Epithelial cell of esophagus (primary cell): ENCODE measurements around the gene SREBF1.
A peak's percentile ranks its signal among the peaks of the same experiment; 100 is the strongest.

Experiments used
- DNase-seq: peaks from one replicate; pipeline ENCODE4 v3.0.0; 2010; ENCODE audit warnings: low read depth
- H3K4me3 ChIP-seq: 2 replicates; pipeline ENCODE4 v1.5.1; 2011; ENCODE audit warnings: mild to moderate bottlenecking, low read length, control low read depth
- TF ChIP-seq, protein P1 (sequence below): IDR thresholded peaks from 2 replicates; pipeline ENCODE4 v1.5.1; 2011; ENCODE audit warnings: low read depth, mild to moderate bottlenecking, low read length, control low read depth, inconsistent platforms; ENCODE audit not compliant: insufficient read depth; ENCODE audit errors: missing control alignments

The SREBF1 gene

DNA sequence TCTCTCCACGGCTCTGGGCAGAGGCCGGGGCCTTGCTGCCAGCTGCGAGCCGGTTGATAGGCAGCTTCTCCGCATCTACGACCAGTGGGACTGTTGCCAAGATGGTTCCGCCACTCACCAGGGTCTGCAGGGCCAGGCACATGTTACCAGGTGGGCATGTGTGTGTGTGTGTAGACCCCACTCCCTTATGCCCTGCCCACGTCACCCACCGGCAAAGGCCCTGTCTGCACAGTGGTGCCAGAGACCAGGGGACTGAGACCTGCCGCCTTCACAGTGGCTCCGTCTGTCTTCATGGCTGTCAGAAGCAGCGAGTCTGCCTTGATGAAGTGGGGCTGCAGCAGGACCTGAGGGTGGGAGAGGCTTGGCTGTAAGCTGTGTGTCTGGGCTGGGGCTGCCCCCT lies 17.7 kb downstream of the SREBF1 start:
- no peak for DNase-seq
- H3K4me3 ChIP-seq, result no peak overlapping the region
- TF ChIP-seq, protein P1, sequence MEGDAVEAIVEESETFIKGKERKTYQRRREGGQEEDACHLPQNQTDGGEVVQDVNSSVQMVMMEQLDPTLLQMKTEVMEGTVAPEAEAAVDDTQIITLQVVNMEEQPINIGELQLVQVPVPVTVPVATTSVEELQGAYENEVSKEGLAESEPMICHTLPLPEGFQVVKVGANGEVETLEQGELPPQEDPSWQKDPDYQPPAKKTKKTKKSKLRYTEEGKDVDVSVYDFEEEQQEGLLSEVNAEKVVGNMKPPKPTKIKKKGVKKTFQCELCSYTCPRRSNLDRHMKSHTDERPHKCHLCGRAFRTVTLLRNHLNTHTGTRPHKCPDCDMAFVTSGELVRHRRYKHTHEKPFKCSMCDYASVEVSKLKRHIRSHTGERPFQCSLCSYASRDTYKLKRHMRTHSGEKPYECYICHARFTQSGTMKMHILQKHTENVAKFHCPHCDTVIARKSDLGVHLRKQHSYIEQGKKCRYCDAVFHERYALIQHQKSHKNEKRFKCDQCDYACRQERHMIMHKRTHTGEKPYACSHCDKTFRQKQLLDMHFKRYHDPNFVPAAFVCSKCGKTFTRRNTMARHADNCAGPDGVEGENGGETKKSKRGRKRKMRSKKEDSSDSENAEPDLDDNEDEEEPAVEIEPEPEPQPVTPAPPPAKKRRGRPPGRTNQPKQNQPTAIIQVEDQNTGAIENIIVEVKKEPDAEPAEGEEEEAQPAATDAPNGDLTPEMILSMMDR, result no peak

DNA sequence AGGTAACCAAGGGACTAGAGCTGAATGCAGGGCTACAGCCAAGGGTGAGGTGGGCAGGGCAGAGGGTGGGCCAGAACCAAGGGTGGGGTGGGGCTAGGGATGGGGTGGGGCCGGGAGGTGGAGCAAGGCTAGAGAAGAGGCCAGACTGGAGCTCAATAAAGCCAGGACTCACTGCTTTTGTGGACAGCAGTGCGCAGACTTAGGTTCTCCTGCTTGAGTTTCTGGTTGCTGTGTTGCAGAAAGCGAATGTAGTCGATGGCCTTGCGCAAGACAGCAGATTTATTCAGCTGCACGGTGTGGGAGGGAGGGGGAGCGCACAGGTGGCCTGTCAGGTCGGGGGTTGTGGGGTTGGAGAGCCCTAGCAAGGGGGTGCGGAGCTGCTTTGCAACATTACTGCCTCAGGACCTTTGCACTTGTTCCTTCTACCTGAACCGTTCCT lies 18.7 kb downstream of the SREBF1 start:
- TF ChIP-seq, protein P1, result no peak
- peak; percentile 52 for DNase-seq
- H3K4me3 ChIP-seq, result no peak overlapping the region

DNA sequence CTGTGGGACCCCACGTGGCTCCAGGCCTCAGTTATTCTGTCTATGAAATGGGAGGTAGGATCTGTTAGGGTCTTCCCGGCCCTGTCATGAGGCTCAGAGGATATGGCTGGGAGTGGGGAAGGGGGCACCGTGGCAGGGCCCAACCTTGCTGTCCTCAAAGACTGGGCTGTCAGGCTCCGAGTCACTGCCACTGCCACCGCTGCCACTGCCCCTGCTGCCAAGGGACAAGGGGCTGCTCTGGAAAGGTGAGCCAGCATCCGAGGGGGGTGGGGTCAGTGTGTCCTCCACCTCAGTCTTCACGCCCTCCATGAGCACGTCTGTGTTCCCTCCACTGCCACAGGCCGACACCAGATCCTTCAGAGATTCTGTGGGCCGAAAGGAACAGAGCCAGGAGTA lies 19.2 kb downstream of the SREBF1 start:
- DNase-seq, result no peak
- TF ChIP-seq, protein P1, result no peak
- H3K4me3 ChIP-seq, result no peak overlapping the region

DNA sequence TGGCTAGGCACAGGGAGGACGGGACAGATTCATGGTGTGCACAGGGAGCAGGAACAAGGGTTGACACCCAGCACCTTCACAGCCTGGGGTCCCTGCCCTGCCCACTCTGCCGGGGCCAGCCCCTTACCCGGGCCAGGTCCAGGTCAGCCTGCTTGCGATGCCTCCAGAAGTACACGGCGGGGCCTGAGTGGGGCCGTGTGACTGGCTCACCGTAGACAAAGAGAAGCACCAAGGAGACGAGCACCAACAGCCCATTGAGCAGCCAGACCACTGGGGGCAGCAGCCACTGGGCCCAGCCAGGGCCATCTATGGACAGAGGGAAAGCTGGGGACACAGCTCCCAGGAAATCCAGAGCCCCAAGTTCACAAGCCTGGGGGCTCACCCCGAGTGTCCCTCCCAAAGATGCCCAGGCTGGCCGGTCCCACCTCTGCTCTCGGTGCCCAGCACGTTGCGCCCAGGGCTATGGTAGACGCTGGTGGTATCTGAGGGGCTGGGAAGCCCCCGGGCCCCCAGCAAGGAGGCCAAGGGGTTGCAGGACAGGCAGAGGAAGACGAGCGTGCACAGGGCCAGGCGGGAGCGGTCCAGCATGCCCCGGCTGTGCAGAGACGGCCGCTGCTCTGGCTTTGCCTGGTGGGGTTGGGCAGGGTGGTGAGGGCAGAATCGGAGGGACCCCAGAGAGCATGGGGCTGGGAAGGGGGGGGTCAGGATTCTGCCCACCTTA lies 19.8 kb downstream of the SREBF1 start:
- no peak overlapping the region for H3K4me3 ChIP-seq
- TF ChIP-seq, protein P1, result no peak
- DNase-seq, result no peak

DNA sequence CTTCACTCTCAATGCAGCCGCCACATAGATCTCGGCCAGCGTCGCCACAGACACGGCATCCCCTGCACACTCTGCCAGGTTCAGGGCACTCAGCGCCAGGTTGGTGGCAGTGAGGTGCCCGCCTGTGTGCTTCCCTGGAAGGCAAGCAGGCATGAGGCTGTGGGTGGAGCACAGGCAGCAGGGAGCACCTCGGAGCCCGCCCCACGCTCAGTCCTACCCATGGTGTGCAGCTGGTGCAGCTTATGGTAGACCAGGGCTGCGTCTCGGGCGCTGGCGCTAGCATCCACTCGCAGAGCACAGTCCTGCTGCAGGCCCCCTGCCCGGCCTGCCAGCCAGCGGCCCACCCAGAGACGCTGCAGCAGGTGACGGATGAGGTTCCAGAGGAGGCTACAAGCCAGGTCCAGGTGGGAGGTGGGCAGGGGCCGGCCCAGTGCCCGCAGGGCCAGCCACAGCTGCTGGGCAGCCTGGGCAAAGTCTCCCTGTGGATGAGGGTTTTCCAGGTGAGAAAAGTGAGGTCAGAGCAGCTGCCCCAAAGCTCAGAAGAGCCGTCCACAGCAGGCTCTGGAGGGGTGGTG lies 20.5 kb downstream of the SREBF1 start:
- TF ChIP-seq, protein P1, result no peak

DNA sequence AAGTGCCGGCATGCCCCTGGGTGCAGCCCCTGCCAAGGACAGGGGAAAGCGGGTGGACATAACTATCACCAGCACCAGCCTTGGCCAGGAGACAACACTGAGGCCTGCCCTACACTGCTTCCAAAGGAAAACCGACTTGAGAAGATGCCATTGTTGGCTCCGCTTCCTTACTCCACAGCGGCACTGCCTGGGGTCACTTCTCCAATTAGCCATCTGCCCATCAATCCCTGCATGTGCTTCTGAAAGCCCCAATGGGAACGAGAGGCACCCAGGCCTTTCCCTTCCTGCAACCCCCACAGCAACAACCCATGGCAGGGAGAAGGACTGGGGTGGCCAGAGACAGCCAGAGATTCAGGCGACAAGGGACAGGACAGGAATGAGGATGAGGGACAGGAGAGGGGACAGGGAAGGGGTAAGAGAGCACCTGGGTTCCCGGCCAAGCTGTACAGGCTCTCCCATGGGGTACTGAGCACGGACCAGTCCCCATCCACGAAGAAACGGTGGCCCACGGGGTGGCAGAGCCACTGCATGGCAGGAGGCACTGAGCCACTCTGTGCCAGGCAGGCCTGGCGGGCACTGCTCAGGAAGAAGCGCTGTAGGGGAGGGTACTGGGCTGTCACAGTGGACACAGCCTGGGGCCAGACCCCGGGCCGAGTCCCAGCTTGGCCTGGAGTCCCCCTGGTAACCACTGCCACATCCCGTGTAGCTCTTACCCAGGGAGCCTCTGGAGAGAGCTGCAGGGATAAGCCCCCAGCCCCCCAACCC lies 21.2 kb downstream of the SREBF1 start:
- DNase-seq, result no peak
- no peak overlapping the region for H3K4me3 ChIP-seq
- TF ChIP-seq, protein P1, result no peak

More for the DNA sequence above, 20.5 kb downstream of the SREBF1 start:
- no peak overlapping the region for H3K4me3 ChIP-seq
- no peak for DNase-seq
